NOMO-1 (cell line): ENCODE results near the gene TBC1D3I.
"Not testable (repeated sequence)": the region's sequence is repeated elsewhere in the genome, so short reads cannot be mapped to it uniquely, and the experiment has no call there.

Experiments used
- DNase-seq, 2 experiments: peaks; one replicate each; lab custom pipeline; 2025; ENCODE audit not compliant: unreplicated experiment in 2 of 2; lab: John Stamatoyannopoulos, UW

The TBC1D3I gene

GRCh38 chr17:36207383-36207782, 57.0 kb downstream of the TBC1D3I start:
- not testable (repeated sequence) for DNase-seq

GRCh38 chr17:36206486-36206821, 57.9 kb downstream of the TBC1D3I start:
- DNase-seq = not testable (repeated sequence)

- no peak for DNase-seq
Measured at GRCh38 chr17:36205637-36206485, 58.5 kb downstream of the TBC1D3I start.

- DNase-seq = peak in 1 of 2 experiments; percentile 40
Measured at GRCh38 chr17:36204724-36205500, 59.5 kb downstream of the TBC1D3I start.
